ENCODE results near the gene EXTL1. TPM values are rescaled to one million over a fixed set of nuclear protein-coding genes. Genes with fewer than 3 reads are reported as not detected.

Gene EXTL1
- total and polyA plus RNA-seq, 3 donors from 2014 or later: 1.3 to 2.8 (median 1.3) TPM

GRCh38 chr1:26041401-26041800, 19.8 kb downstream of the EXTL1 start:
- no peak overlapping the region for H3K27ac ChIP-seq
- no peaks in the 10 kb centered on the region for H3K27me3 ChIP-seq
- H3K4me1 ChIP-seq: peaks cover 15% of the 10 kb centered on the region
- H3K4me3 ChIP-seq: no peak overlapping the region
- no peaks in the 10 kb centered on the region for H3K36me3 ChIP-seq (ENCODE audit: low read depth, missing control alignments)
- DNase-seq: no peak
- no peak for TF ChIP-seq POLR2A (IDR thresholded peaks at IDR 0.05)
- no peak for TF ChIP-seq CTCF (IDR thresholded peaks at IDR 0.05)
- no peaks in the 10 kb centered on the region for H3K9me3 ChIP-seq
- WGBS, 2 donors: 85 to 89% methylated on average over 6 to 7 of the region's 7 CpGs
- intact Hi-C loops (cut with DNase I; ENCODE audit: low total_unique reads): no loop called here

- 80 to 82% methylated on average over 4 of the region's 4 CpGs for WGBS, 2 donors
- DNase-seq: no peak
- Histone ChIP-seq H3K9me3 (no peaks in the 10 kb centered on the region), H3K36me3 (ENCODE audit: low read depth, missing control alignments) (no peaks in the 10 kb centered on the region), H3K27ac (no peak overlapping the region), H3K4me3 (no peak overlapping the region), H3K4me1 (peaks cover 15% of the 10 kb centered on the region), H3K27me3 (no peaks in the 10 kb centered on the region)
- intact Hi-C loops (cut with DNase I; ENCODE audit: low total_unique reads): no loop called here
- TF ChIP-seq POLR2A (IDR thresholded peaks at IDR 0.05) (no peak), CTCF (IDR thresholded peaks at IDR 0.05) (no peak)
Measured at GRCh38 chr1:26041978-26042377, 20.4 kb downstream of the EXTL1 start.

GRCh38 chr1:26043765-26044164, 22.2 kb downstream of the EXTL1 start:
- intact Hi-C loops (cut with DNase I; ENCODE audit: low total_unique reads): no loop called here
- H3K27ac ChIP-seq: no peak overlapping the region
- no peak overlapping the region for H3K4me3 ChIP-seq
- no peaks in the 10 kb centered on the region for H3K36me3 ChIP-seq (ENCODE audit: low read depth, missing control alignments)
- H3K9me3 ChIP-seq: no peaks in the 10 kb centered on the region
- H3K27me3 ChIP-seq: no peaks in the 10 kb centered on the region
- WGBS, 2 donors: 90 to 94% methylated on average over 2 of the region's 2 CpGs
- DNase-seq: no peak
- H3K4me1 ChIP-seq: peaks cover 15% of the 10 kb centered on the region
- TF ChIP-seq POLR2A (IDR thresholded peaks at IDR 0.05): no peak
- TF ChIP-seq CTCF (IDR thresholded peaks at IDR 0.05): no peak

- DNase-seq: no peak
- Histone ChIP-seq H3K9me3 (no peaks in the 10 kb centered on the region), H3K36me3 (ENCODE audit: low read depth, missing control alignments) (no peaks in the 10 kb centered on the region), H3K27me3 (no peaks in the 10 kb centered on the region), H3K27ac (no peak overlapping the region), H3K4me3 (no peak overlapping the region), H3K4me1 (peaks cover 15% of the 10 kb centered on the region)
- TF ChIP-seq POLR2A (IDR thresholded peaks at IDR 0.05) (no peak), CTCF (IDR thresholded peaks at IDR 0.05) (no peak)
- 85 to 95% methylated on average over 3 of the region's 3 CpGs for WGBS, 2 donors
- intact Hi-C loops (cut with DNase I; ENCODE audit: low total_unique reads): no loop called here
Measured at GRCh38 chr1:26044414-26044813, 22.8 kb downstream of the EXTL1 start.

- 16 to 25% methylated on average over 12 to 28 of the region's 29 CpGs for WGBS, 2 donors
- intact Hi-C loops (cut with DNase I; ENCODE audit: low total_unique reads): no loop called here
- Histone ChIP-seq H3K27me3 (no peaks in the 10 kb centered on the region), H3K4me3 (peak overlapping the region in 1 of 2 donors; percentile 47), H3K36me3 (ENCODE audit: low read depth, missing control alignments) (no peaks in the 10 kb centered on the region), H3K9me3 (no peaks in the 10 kb centered on the region), H3K4me1 (peaks cover 15% of the 10 kb centered on the region), H3K27ac (no peak overlapping the region)
- TF ChIP-seq POLR2A (IDR thresholded peaks at IDR 0.05) (no peak), CTCF (IDR thresholded peaks at IDR 0.05) (no peak)
- no peak for DNase-seq
Measured at GRCh38 chr1:26044971-26045721, 23.6 kb downstream of the EXTL1 start.
